ENCODE results near the gene ACTC1. TPM values are rescaled to one million over a fixed set of nuclear protein-coding genes. Genes with fewer than 3 reads are reported as not detected.
A peak's percentile ranks its signal among the peaks of the same experiment; 100 is the strongest.
"Not testable (repeated sequence)": the region's sequence is repeated elsewhere in the genome, so short reads cannot be mapped to it uniquely, and the experiment has no call there.

The ACTC1 gene
- total RNA-seq, 1 donor from 2014 or later = 1,126 TPM

DNA sequence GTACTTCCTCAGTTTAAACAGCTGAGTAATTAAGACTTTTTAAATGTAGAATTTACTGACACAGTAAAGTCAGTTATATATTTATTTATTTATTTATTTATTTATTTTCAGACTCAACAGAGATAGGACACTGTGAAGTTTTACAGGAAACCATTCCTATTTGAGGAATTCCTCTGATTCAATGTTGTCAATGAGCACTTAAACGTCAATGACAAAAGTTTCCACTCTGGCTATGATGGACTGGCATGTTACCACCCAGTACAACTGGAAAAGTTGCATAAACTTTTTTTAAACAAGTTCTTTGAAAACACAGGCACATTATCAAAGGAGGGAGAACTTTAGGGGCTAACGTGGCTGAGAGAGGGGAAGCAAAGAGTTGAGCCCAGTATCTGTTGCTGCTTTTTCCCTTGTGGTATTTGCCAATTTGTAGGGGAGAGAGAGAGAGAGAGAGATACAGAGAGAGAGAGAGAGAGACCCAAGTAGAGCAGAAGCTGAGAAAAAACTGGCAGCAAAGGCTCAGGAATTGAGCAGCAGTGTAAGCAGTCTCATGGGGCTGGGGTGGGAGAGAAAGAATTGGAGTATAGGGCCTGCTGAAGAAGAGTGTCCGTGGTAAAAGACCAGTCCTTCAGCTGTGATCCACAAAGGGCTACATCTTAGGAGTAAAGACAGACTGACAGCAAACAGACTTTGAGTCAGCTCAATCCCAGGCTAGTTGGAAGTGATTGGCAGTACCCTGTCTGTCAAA lies 18.3 kb upstream of the ACTC1 start:
- Histone ChIP-seq H3K4me1 (ENCODE audit: control insufficient read depth in 3 of 3, insufficient read depth in 3 of 3, low read length in 3 of 3) (peaks cover 0 to 9% (median 0%) of the 10 kb centered on the region in 3 donors), H3K27ac (ENCODE audit: low read depth, low read length) (no peak overlapping the region), H3K9ac (ENCODE audit: low read depth in 1 of 3, low read length in 3 of 3) (no peak overlapping the region)

DNA sequence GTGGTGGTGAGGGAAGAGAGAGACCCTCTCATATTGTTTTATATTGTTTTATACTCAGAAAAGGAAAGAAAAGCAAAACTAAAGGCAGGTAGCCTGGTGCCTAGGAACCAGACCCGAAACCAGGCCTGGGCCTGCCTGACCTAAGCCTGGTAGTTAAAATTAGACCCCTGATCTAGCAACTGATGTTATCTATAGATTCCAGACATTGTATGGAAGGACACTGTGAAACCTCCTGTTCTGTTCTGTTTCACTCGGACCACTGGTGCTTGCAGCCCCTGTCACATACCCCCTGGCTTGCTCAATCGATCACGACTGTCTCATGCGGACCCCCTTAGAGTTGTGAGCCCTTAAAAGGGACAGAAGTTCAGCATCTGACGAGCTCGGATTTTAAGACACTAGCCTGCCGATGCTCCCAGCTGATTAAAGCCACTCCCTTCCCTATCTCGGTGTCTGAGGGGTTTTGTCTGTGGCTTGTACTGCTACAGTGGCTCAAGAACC lies 17.6 kb upstream of the ACTC1 start:
- not testable (repeated sequence) for H3K27me3 ChIP-seq (ENCODE audit: control insufficient read depth in 3 of 3, insufficient read depth in 3 of 3, low read length in 3 of 3); H3K9ac ChIP-seq (ENCODE audit: low read depth in 1 of 3, low read length in 3 of 3); H3K27ac ChIP-seq (ENCODE audit: low read depth, low read length); H3K4me3 ChIP-seq (ENCODE audit: low read length in 3 of 3); H3K4me1 ChIP-seq (ENCODE audit: control insufficient read depth in 3 of 3, insufficient read depth in 3 of 3, low read length in 3 of 3); H3K9me3 ChIP-seq (ENCODE audit: control insufficient read depth in 3 of 3, low read length in 3 of 3); H3K36me3 ChIP-seq (ENCODE audit: control insufficient read depth in 3 of 3, insufficient read depth in 3 of 3, low read length in 3 of 3)

More for the DNA sequence above, 18.3 kb upstream of the ACTC1 start:
- Histone ChIP-seq H3K9me3 (ENCODE audit: control insufficient read depth in 3 of 3, low read length in 3 of 3) (no peaks in the 10 kb centered on the region), H3K36me3 (ENCODE audit: control insufficient read depth in 3 of 3, insufficient read depth in 3 of 3, low read length in 3 of 3) (no peaks in the 10 kb centered on the region), H3K27me3 (ENCODE audit: control insufficient read depth in 3 of 3, insufficient read depth in 3 of 3, low read length in 3 of 3) (no peaks in the 10 kb centered on the region), H3K4me3 (ENCODE audit: low read length in 3 of 3) (no peak overlapping the region)

DNA sequence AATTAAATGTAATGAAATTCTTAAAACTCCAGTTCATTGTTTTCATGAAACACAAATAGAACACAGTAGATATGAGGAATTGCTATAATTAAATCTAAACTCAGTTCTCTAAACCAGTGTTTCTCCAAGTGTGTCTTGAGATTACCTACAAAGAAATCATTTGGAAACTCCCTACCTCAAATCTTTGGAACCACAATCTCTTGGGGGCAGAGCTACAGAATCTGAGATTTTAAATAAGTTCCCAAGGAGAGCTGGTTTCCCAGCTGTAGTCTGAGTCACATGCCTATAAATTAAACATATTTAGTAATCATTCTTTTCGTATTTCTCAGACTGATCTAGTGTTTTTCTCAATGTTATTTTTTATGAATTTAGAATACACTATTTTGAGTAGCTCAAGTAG lies 17.0 kb upstream of the ACTC1 start:
- H3K27me3 ChIP-seq (ENCODE audit: control insufficient read depth in 3 of 3, insufficient read depth in 3 of 3, low read length in 3 of 3) = no peaks in the 10 kb centered on the region
- H3K9me3 ChIP-seq (ENCODE audit: control insufficient read depth in 3 of 3, low read length in 3 of 3) = no peaks in the 10 kb centered on the region
- H3K27ac ChIP-seq (ENCODE audit: low read depth, low read length) = no peak overlapping the region
- no peak overlapping the region for H3K9ac ChIP-seq (ENCODE audit: low read depth in 1 of 3, low read length in 3 of 3)
- peaks cover 0 to 9% (median 0%) of the 10 kb centered on the region in 3 donors for H3K4me1 ChIP-seq (ENCODE audit: control insufficient read depth in 3 of 3, insufficient read depth in 3 of 3, low read length in 3 of 3)
- H3K36me3 ChIP-seq (ENCODE audit: control insufficient read depth in 3 of 3, insufficient read depth in 3 of 3, low read length in 3 of 3) = no peaks in the 10 kb centered on the region
- H3K4me3 ChIP-seq (ENCODE audit: low read length in 3 of 3) = no peak overlapping the region

DNA sequence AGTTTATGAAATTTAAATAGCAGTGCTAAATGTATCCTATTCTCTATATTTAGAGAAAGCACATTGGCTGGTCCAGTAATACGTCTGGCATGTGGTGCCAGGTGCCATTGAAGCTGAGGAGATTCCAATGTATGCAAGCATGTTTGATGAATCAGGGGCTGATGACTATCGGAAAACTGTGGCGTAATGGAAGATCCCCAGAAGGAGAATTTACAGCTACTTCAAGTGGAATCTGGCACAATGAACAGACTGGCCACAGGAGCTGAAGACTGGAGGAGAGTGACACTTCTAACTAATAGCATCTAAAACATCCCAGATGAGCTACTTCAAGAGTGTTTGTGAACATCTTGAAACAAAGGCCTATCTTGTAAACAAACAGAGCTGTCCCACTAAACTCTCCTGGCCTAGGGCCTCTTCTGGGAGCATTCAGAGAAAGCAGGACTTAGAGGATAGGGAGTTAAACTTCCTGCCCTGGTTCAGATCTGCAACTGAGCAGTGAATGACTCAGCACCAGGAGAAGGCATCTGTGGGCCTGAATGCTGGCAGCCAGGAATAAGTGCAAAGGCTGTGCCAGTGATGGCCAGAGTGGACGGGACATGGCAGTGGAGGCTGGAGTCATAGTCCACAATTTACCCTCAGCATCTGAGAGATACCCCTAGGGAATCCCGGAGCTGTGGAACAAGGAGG lies 15.2 kb upstream of the ACTC1 start:
- Histone ChIP-seq H3K9ac (ENCODE audit: low read depth in 1 of 3, low read length in 3 of 3) (no peak overlapping the region), H3K4me3 (ENCODE audit: low read length in 3 of 3) (no peak overlapping the region), H3K36me3 (ENCODE audit: control insufficient read depth in 3 of 3, insufficient read depth in 3 of 3, low read length in 3 of 3) (no peaks in the 10 kb centered on the region), H3K9me3 (ENCODE audit: control insufficient read depth in 3 of 3, low read length in 3 of 3) (no peaks in the 10 kb centered on the region), H3K27ac (ENCODE audit: low read depth, low read length) (peak overlapping the region; percentile 78), H3K4me1 (ENCODE audit: control insufficient read depth in 3 of 3, insufficient read depth in 3 of 3, low read length in 3 of 3) (peaks cover 0 to 9% (median 0%) of the 10 kb centered on the region in 3 donors), H3K27me3 (ENCODE audit: control insufficient read depth in 3 of 3, insufficient read depth in 3 of 3, low read length in 3 of 3) (no peaks in the 10 kb centered on the region)

DNA sequence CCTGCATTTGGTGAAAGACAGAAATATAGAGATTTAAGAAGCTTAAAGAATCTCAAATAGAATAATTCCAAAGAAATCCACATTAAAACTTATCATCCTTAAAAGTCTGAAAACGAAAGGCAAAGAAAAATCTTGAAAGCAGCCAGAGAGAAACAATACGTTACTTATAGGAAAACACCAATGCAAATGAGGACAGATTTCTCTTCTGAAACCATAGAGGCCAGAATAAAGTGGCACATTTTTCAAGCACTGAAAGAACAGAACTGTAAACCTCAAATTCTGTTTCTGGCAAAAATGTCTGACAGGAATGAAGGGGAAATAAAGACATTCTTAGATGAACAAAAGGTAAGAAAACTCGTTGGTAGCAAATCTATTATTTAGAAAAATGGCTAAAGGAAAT lies 13.8 kb upstream of the ACTC1 start:
- H3K27ac ChIP-seq (ENCODE audit: low read depth, low read length) = no peak overlapping the region
- H3K4me3 ChIP-seq (ENCODE audit: low read length in 3 of 3) = no peak overlapping the region
- H3K27me3 ChIP-seq (ENCODE audit: control insufficient read depth in 3 of 3, insufficient read depth in 3 of 3, low read length in 3 of 3) = no peaks in the 10 kb centered on the region
- H3K4me1 ChIP-seq (ENCODE audit: control insufficient read depth in 3 of 3, insufficient read depth in 3 of 3, low read length in 3 of 3) = peaks cover 0 to 15% (median 0%) of the 10 kb centered on the region in 3 donors
- no peak overlapping the region for H3K9ac ChIP-seq (ENCODE audit: low read depth in 1 of 3, low read length in 3 of 3)
- H3K36me3 ChIP-seq (ENCODE audit: control insufficient read depth in 3 of 3, insufficient read depth in 3 of 3, low read length in 3 of 3) = no peaks in the 10 kb centered on the region
- no peaks in the 10 kb centered on the region for H3K9me3 ChIP-seq (ENCODE audit: control insufficient read depth in 3 of 3, low read length in 3 of 3)

DNA sequence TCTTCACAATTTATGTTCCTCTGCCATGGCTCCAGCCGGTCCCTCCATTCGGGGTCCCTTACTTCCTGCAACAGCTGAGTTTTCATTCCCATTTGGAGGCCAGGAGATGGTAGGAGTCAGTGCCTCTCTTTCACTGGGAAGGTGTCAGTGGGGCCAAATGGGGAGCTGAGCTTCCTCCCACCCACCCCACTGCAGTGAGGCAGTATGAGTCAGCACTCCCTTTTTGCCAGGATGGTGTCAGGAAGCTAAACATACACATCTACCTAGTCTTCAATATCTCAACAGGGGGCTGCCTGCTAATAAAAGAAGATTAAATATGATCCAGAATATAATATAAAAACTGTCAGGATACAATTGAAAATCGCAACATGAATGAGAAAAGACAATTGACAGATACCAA lies 12.7 kb upstream of the ACTC1 start:
- Histone ChIP-seq H3K36me3 (ENCODE audit: control insufficient read depth in 3 of 3, insufficient read depth in 3 of 3, low read length in 3 of 3) (no peaks in the 10 kb centered on the region), H3K4me3 (ENCODE audit: low read length in 3 of 3) (no peak overlapping the region), H3K4me1 (ENCODE audit: control insufficient read depth in 3 of 3, insufficient read depth in 3 of 3, low read length in 3 of 3) (peaks cover 0 to 15% (median 0%) of the 10 kb centered on the region in 3 donors), H3K9me3 (ENCODE audit: control insufficient read depth in 3 of 3, low read length in 3 of 3) (no peaks in the 10 kb centered on the region), H3K27ac (ENCODE audit: low read depth, low read length) (no peak overlapping the region), H3K9ac (ENCODE audit: low read depth in 1 of 3, low read length in 3 of 3) (no peak overlapping the region), H3K27me3 (ENCODE audit: control insufficient read depth in 3 of 3, insufficient read depth in 3 of 3, low read length in 3 of 3) (no peaks in the 10 kb centered on the region)

DNA sequence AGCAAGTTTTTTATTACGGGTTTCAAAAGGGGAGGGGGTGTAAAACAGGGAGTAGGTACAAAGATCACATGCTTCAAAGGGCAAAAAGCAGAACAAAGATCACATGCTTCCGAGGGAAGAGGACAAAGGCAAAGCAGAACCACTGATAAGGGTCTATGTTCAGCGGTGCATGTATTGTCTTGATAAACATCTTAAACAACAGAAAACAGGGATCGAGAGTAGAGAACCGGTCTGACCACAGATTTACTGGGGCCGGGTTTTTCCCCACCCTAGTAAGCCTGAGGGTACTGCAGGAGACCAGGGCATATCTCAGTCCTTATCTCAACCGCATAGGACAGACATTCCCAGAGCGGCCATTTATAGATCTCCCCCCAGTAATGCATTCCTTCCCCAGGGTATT lies 11.9 kb upstream of the ACTC1 start:
- peaks cover 0 to 15% (median 0%) of the 10 kb centered on the region in 3 donors for H3K4me1 ChIP-seq (ENCODE audit: control insufficient read depth in 3 of 3, insufficient read depth in 3 of 3, low read length in 3 of 3)
- not testable (repeated sequence) for H3K4me3 ChIP-seq (ENCODE audit: low read length in 3 of 3)

DNA sequence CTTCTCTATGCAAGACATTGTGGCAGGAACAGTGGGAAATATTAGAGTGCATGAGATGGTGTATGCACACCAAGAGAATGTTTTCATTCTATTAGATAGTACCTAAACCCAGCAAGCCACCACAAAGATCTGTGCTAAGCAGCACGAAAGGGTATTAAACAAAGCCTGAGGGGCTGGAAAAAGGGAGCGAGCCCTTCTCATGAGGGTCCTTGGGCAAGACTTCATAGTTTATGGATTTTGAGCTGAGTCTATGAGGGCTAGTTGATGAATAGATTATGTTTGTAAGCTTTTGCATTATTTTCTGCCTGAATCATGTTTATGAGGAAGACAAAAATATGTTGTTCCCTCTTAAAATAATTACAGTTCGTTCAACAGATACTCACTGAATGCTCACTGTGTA lies 9.4 kb upstream of the ACTC1 start:
- Histone ChIP-seq H3K27ac (ENCODE audit: low read depth, low read length) (no peak overlapping the region), H3K4me3 (ENCODE audit: low read length in 3 of 3) (no peak overlapping the region), H3K4me1 (ENCODE audit: control insufficient read depth in 3 of 3, insufficient read depth in 3 of 3, low read length in 3 of 3) (peaks cover 0 to 15% (median 0%) of the 10 kb centered on the region in 3 donors), H3K9me3 (ENCODE audit: control insufficient read depth in 3 of 3, low read length in 3 of 3) (no peaks in the 10 kb centered on the region), H3K36me3 (ENCODE audit: control insufficient read depth in 3 of 3, insufficient read depth in 3 of 3, low read length in 3 of 3) (no peaks in the 10 kb centered on the region), H3K27me3 (ENCODE audit: control insufficient read depth in 3 of 3, insufficient read depth in 3 of 3, low read length in 3 of 3) (no peaks in the 10 kb centered on the region), H3K9ac (ENCODE audit: low read depth in 1 of 3, low read length in 3 of 3) (no peak overlapping the region)

More for the DNA sequence above, 11.9 kb upstream of the ACTC1 start:
- not testable (repeated sequence) for H3K9ac ChIP-seq (ENCODE audit: low read depth in 1 of 3, low read length in 3 of 3); H3K27ac ChIP-seq (ENCODE audit: low read depth, low read length); H3K36me3 ChIP-seq (ENCODE audit: control insufficient read depth in 3 of 3, insufficient read depth in 3 of 3, low read length in 3 of 3); H3K9me3 ChIP-seq (ENCODE audit: control insufficient read depth in 3 of 3, low read length in 3 of 3); H3K27me3 ChIP-seq (ENCODE audit: control insufficient read depth in 3 of 3, insufficient read depth in 3 of 3, low read length in 3 of 3)

DNA sequence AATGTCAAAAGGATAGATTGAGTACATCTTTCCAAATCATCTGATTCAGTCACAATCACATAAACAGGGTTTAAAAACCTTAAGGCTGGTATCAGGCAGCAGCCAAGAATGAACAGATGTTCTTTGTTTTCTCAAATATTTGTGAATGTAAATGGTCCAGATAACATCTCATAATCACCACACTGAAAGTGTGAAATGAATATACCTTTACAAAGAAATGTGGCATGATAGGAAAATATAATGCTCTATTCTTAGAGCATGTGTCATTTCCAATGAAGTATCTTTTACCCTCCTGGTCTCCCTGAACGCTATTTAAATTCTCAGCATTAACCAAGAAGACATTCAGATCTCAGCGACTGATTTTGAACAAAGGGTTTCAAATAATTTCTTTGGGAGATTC lies 8.8 kb upstream of the ACTC1 start:
- Histone ChIP-seq H3K9me3 (ENCODE audit: control insufficient read depth in 3 of 3, low read length in 3 of 3) (no peaks in the 10 kb centered on the region), H3K36me3 (ENCODE audit: control insufficient read depth in 3 of 3, insufficient read depth in 3 of 3, low read length in 3 of 3) (no peaks in the 10 kb centered on the region), H3K27ac (ENCODE audit: low read depth, low read length) (peak overlapping the region; percentile 24), H3K4me1 (ENCODE audit: control insufficient read depth in 3 of 3, insufficient read depth in 3 of 3, low read length in 3 of 3) (peaks cover 3 to 20% (median 6%) of the 10 kb centered on the region in 3 donors), H3K27me3 (ENCODE audit: control insufficient read depth in 3 of 3, insufficient read depth in 3 of 3, low read length in 3 of 3) (no peaks in the 10 kb centered on the region), H3K4me3 (ENCODE audit: low read length in 3 of 3) (no peak overlapping the region), H3K9ac (ENCODE audit: low read depth in 1 of 3, low read length in 3 of 3) (no peak overlapping the region)

Data from skeletal muscle tissue (tissue), 4 donors.